PFSK-1 (cell line): ENCODE measurements around the gene IL6ST.

ENCODE experiments used
- FOXP2 ChIP-seq: optimal IDR thresholded peaks from 2 replicates; pipeline ENCODE3; 2011; ENCODE audit warnings: borderline replicate concordance, control low read depth, inconsistent platforms; ENCODE audit not compliant: insufficient read depth; ENCODE audit errors: extremely low read length, extremely low read depth
- POLR2AphosphoS5 ChIP-seq: IDR thresholded peaks from 2 replicates; pipeline ENCODE4 v1.6.1; 2012; ENCODE audit warnings: low read depth, mild to moderate bottlenecking, control low read depth, low read length, moderate library complexity
- SIN3A ChIP-seq: IDR thresholded peaks from 2 replicates; pipeline ENCODE4 v1.6.1; 2012; ENCODE audit warnings: mild to moderate bottlenecking, low read length, moderate library complexity, borderline replicate concordance; ENCODE audit not compliant: insufficient read depth
- TAF1 ChIP-seq: IDR thresholded peaks from 2 replicates; pipeline ENCODE4 v1.6.1; 2012; ENCODE audit warnings: low read length, control low read depth, borderline replicate concordance; ENCODE audit not compliant: insufficient read depth
- TF ChIP-seq, protein P1 (sequence below), 2 experiments: IDR thresholded peaks; 2 replicates each; pipeline versions ENCODE4 v1.6.1 to v1.8.0; 2011 to 2012; ENCODE audit warnings: low read depth in 2 of 2, low read length in 2 of 2, control low read depth in 1 of 2, inconsistent platforms in 1 of 2, mild to moderate bottlenecking in 1 of 2, moderate library complexity in 1 of 2; ENCODE audit not compliant: insufficient read depth in 1 of 2

IL6ST gene

DNA sequence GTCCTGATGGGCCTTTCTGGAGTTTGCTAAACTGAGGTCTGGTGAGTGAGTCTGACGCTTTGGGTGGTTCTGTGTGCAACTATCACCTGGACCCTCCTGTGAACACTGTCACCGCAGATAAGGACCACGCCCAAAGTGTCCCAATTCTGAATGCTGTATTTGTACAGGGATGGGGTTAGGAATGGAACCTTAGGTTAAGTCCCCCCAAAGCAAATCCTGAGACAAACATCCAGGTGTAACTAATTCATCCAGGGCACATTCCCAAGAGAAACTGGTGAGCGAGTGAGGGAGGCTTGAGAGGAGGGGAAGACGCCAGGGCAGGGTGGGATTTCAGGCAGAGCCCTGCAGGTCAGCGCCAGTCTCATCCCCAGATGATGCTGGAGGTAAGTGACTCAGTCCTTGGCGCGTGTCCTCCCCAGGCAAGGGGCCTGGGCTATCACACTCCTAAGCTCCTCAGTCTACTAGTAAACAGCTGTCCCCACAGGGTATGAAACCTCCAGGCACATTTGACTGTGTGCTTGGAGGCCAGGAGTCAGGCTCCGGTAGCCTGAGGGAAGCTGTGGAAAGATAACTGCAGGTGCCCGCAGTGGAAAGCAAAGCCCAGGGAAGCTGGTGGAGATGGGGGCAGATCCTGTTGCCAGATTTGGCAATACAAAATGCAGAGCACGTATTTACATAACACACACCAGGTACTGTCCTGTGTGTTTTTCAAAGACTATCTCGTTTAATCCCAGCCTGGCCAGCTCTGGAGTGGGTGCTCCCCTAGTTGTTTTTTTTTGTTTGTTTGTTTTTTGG, 66.7 kb downstream of the IL6ST start:
- TF ChIP-seq SIN3A (no peak), POLR2AphosphoS5 (no peak), TAF1 (no peak), FOXP2 (no peak)
- TF ChIP-seq, protein P1, sequence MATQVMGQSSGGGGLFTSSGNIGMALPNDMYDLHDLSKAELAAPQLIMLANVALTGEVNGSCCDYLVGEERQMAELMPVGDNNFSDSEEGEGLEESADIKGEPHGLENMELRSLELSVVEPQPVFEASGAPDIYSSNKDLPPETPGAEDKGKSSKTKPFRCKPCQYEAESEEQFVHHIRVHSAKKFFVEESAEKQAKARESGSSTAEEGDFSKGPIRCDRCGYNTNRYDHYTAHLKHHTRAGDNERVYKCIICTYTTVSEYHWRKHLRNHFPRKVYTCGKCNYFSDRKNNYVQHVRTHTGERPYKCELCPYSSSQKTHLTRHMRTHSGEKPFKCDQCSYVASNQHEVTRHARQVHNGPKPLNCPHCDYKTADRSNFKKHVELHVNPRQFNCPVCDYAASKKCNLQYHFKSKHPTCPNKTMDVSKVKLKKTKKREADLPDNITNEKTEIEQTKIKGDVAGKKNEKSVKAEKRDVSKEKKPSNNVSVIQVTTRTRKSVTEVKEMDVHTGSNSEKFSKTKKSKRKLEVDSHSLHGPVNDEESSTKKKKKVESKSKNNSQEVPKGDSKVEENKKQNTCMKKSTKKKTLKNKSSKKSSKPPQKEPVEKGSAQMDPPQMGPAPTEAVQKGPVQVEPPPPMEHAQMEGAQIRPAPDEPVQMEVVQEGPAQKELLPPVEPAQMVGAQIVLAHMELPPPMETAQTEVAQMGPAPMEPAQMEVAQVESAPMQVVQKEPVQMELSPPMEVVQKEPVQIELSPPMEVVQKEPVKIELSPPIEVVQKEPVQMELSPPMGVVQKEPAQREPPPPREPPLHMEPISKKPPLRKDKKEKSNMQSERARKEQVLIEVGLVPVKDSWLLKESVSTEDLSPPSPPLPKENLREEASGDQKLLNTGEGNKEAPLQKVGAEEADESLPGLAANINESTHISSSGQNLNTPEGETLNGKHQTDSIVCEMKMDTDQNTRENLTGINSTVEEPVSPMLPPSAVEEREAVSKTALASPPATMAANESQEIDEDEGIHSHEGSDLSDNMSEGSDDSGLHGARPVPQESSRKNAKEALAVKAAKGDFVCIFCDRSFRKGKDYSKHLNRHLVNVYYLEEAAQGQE (IDR thresholded peaks at IDR 0.05; ENCODE audit: insufficient read depth in 1 of 2, low read depth in 2 of 2, low read length in 2 of 2) = no peak

DNA sequence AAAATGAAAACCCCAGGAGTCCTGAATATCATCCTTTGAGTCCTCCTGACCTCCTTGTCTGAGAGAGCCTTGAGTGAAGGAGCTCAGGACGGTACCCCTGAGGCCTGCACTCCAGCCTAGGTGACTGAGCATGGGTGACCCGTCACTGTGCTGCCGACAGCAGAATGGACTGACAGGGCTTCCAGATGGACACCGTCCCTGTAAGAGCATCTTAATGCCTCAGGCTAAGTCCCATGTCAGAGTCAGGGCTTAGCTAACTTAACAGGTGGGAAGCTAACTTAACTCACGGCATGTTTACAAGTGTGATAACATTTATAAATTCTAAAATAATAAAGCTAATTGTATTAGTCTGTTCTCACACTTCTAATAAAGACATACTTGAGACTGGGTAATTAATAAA, 68.3 kb downstream of the IL6ST start:
- TF ChIP-seq FOXP2 (no peak), POLR2AphosphoS5 (no peak), TAF1 (no peak), SIN3A (no peak)
- TF ChIP-seq, protein P1 (IDR thresholded peaks at IDR 0.05; ENCODE audit: insufficient read depth in 1 of 2, low read depth in 2 of 2, low read length in 2 of 2) = no peak

DNA sequence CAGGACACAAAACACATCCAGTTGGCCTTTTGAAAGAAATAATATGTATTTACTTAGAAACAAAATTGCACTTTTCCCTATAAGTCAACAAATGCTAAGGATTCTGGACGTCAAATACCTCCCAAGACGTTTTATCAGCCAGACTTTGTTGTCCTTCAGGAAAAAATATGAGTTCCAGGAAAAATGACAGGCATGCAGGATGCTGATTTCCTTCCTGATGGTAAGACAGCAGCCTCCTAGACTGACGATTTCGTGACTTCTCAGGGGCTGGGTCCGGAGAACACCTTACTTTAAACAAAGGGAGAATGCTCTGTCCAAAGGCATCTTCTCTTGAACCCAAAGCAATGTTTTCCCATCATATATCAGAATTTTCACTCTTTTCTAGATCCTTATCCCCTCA, 69.1 kb downstream of the IL6ST start:
- TF ChIP-seq TAF1 = no peak
- TF ChIP-seq SIN3A = no peak
- no peak for TF ChIP-seq FOXP2
- no peak for TF ChIP-seq POLR2AphosphoS5
- TF ChIP-seq, protein P1 (IDR thresholded peaks at IDR 0.05; ENCODE audit: insufficient read depth in 1 of 2, low read depth in 2 of 2, low read length in 2 of 2) = no peak

- no peak for TF ChIP-seq TAF1
- TF ChIP-seq, protein P1 (IDR thresholded peaks at IDR 0.05; ENCODE audit: insufficient read depth in 1 of 2, low read depth in 2 of 2, low read length in 2 of 2) = no peak
- TF ChIP-seq SIN3A = no peak
- TF ChIP-seq FOXP2 = no peak
- TF ChIP-seq POLR2AphosphoS5 = no peak
Measured at GRCh38 chr5:55925181-55925580, 69.6 kb downstream of the IL6ST start.

DNA sequence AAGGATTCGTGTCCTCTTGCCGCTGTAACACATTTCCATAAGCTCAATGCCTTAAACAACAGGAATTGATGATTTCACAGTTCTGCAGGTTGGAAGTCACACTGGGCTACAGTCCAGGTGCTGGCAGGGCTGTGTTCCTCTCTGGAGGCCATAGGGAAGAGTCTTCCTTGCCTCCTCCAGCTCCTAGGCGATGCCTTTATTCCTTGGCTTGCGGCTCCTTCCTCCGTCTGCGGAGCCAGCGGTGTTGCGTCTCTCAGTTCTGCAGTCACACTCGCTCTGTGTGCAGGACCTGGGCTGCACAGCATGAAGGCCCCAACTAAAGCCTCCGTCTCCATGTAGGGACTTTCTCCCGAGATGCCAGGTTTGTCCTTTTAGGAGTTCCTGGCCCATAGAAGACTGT, 70.0 kb downstream of the IL6ST start:
- no peak for TF ChIP-seq POLR2AphosphoS5
- no peak for TF ChIP-seq SIN3A
- no peak for TF ChIP-seq TAF1
- TF ChIP-seq, protein P1 (IDR thresholded peaks at IDR 0.05; ENCODE audit: insufficient read depth in 1 of 2, low read depth in 2 of 2, low read length in 2 of 2) = no peak
- no peak for TF ChIP-seq FOXP2
